Measurements from ENCODE around the gene SLC25A44.

- TF ChIP-seq CTCF (IDR thresholded peaks at IDR 0.05): no peak
- no peak for TF ChIP-seq POLR2A (IDR thresholded peaks at IDR 0.05)
- TF ChIP-seq EP300 (IDR thresholded peaks at IDR 0.05; ENCODE audit: low read depth): no peak
Observed at GRCh38 chr1:156153362-156153761, 40.5 kb upstream of the SLC25A44 start, which contains the start of gene SEMA4A.
